Neural cell (in vitro differentiated cells): ENCODE results near the gene TSPEAR. TPM values are rescaled to one million over a fixed set of nuclear protein-coding genes. Genes with fewer than 3 reads are reported as not detected.

Experiments
- H2AFZ ChIP-seq: fragments of 200-600, 300-800 bp; sonication (generic), shearing (Covaris generic); 2 replicates; pipeline ENCODE4 v1.6.0; 2014; ENCODE audit warnings: low read depth, mild to moderate bottlenecking, antibody characterized with exemption, low read length, moderate library complexity
- H3F3A ChIP-seq: fragments of 200-600 bp; shearing (Covaris generic); 2 replicates; pipeline ENCODE4 v1.6.1; 2016; ENCODE audit warnings: mild to moderate bottlenecking, moderate library complexity, mixed read lengths, antibody characterized with exemption, low read length; ENCODE audit not compliant: insufficient read depth, poor library complexity, severe bottlenecking
- H3K27ac ChIP-seq: fragments of 200-600, 300-800 bp; sonication (generic), shearing (Covaris generic); 2 replicates; pipeline ENCODE4 v1.5.1; 2014; ENCODE audit warnings: mild to moderate bottlenecking, low read length, moderate library complexity
- H3K27me3 ChIP-seq: fragments of 300-800, 200-600 bp; sonication (generic), shearing (Covaris generic); 2 replicates; pipeline ENCODE4 v1.6.0; 2014; ENCODE audit warnings: mild to moderate bottlenecking, low read depth, low read length, moderate library complexity; ENCODE audit not compliant: insufficient read depth
- H3K36me3 ChIP-seq: fragments of 300-800, 200-600 bp; sonication (generic), shearing (Covaris generic); 2 replicates; pipeline ENCODE4 v1.5.1; 2014; ENCODE audit warnings: mild to moderate bottlenecking, antibody characterized with exemption, low read length, moderate library complexity; ENCODE audit not compliant: insufficient read depth
- H3K4me2 ChIP-seq: fragments of 300-800, 200-600 bp; sonication (generic), shearing (Covaris generic); 2 replicates; pipeline ENCODE4 v1.6.0; 2014; ENCODE audit warnings: mild to moderate bottlenecking, low read length
- H3K4me3 ChIP-seq: fragments of 300-800, 200-600 bp; sonication (generic), shearing (Covaris generic); 2 replicates; pipeline ENCODE4 v1.5.1; 2014; ENCODE audit warnings: mild to moderate bottlenecking, low read length, moderate library complexity
- H3K79me2 ChIP-seq: fragments of 200-600 bp; shearing (Covaris generic); replicated peaks from 2 replicates; pipeline ENCODE4 v1.6.0; 2014; ENCODE audit warnings: mild to moderate bottlenecking, low read length, moderate library complexity; ENCODE audit not compliant: insufficient read depth
- H3K9ac ChIP-seq: fragments of 300-800, 200-600 bp; sonication (generic), shearing (Covaris generic); 2 replicates; pipeline ENCODE4 v1.6.1; 2016; ENCODE audit warnings: mild to moderate bottlenecking, low read length, mixed read lengths
- H3K9me2 ChIP-seq: fragments of 200-600 bp; shearing (Covaris generic); 2 replicates; pipeline ENCODE4 v1.6.1; 2016; ENCODE audit warnings: mild to moderate bottlenecking, low read length, mixed read lengths; ENCODE audit not compliant: insufficient read depth
- H3K9me3 ChIP-seq: fragments of 200-600, 300-800 bp; sonication (generic), shearing (Covaris generic); 2 replicates; pipeline ENCODE4 v1.6.1; 2016; ENCODE audit warnings: mild to moderate bottlenecking, mixed run types, low read length, moderate library complexity, mixed read lengths
- H4K20me1 ChIP-seq: fragments of 200-600 bp; shearing (Covaris generic); 2 replicates; pipeline ENCODE4 v1.6.1; 2016; ENCODE audit warnings: mild to moderate bottlenecking, mixed run types; ENCODE audit not compliant: insufficient read depth
- EP300 ChIP-seq: fragments of 450-650 bp; conservative IDR thresholded peaks from 2 replicates; pipeline ENCODE4 v1.6.1; 2014; ENCODE audit warnings: antibody characterized with exemption, mild to moderate bottlenecking, moderate library complexity; ENCODE audit not compliant: poor library complexity, severe bottlenecking
- EZH2 ChIP-seq: fragments of 200-600, 300-800 bp; shearing (Covaris generic), sonication (generic); IDR thresholded peaks from 2 replicates; pipeline ENCODE4 v1.6.1; 2014; ENCODE audit warnings: antibody characterized with exemption, low read length, borderline replicate concordance, mild to moderate bottlenecking; ENCODE audit not compliant: insufficient read depth, poor library complexity, severe bottlenecking
- MXI1 ChIP-seq: fragments of 450-650 bp; conservative IDR thresholded peaks from 2 replicates; pipeline ENCODE4 v1.6.1; 2014; ENCODE audit warnings: antibody characterized with exemption, mild to moderate bottlenecking; ENCODE audit not compliant: poor library complexity, severe bottlenecking
- POLR2AphosphoS5 ChIP-seq: IDR thresholded peaks from 2 replicates; pipeline ENCODE4 v1.6.1; 2012
- RAD21 ChIP-seq: fragments of 450-650 bp; conservative IDR thresholded peaks from 2 replicates; pipeline ENCODE4 v1.6.1; 2014; ENCODE audit warnings: antibody characterized with exemption, mild to moderate bottlenecking, moderate library complexity
- SMC3 ChIP-seq: fragments of 450-650 bp; conservative IDR thresholded peaks from 2 replicates; pipeline ENCODE4 v1.6.1; 2014; ENCODE audit warnings: antibody characterized with exemption, mild to moderate bottlenecking, moderate library complexity; ENCODE audit not compliant: poor library complexity
- TAF1 ChIP-seq: IDR thresholded peaks from 2 replicates; pipeline ENCODE4 v1.6.1; 2012; ENCODE audit warnings: low read depth
- polyA plus RNA-seq: library from polyadenylated mRNA; depleted of rRNA; stranded (reverse); fragments of >200 nt; gene quantifications from 2 replicates; pipeline ENCODE4 v1.2.3, GENCODE V29; 2014
- TF ChIP-seq, protein P1 (sequence below): IDR thresholded peaks from 2 replicates; pipeline ENCODE4 v1.6.1; 2012; ENCODE audit warnings: borderline replicate concordance
- TF ChIP-seq, protein P2 (sequence below): fragments of 450-650 bp; IDR thresholded peaks from 2 replicates; pipeline ENCODE4 v1.5.1; 2014; ENCODE audit warnings: antibody characterized with exemption, mild to moderate bottlenecking, moderate library complexity; ENCODE audit not compliant: poor library complexity, severe bottlenecking

Gene TSPEAR
- polyA plus RNA-seq, 1 donor from 2014 or later: 0.19 TPM

DNA sequence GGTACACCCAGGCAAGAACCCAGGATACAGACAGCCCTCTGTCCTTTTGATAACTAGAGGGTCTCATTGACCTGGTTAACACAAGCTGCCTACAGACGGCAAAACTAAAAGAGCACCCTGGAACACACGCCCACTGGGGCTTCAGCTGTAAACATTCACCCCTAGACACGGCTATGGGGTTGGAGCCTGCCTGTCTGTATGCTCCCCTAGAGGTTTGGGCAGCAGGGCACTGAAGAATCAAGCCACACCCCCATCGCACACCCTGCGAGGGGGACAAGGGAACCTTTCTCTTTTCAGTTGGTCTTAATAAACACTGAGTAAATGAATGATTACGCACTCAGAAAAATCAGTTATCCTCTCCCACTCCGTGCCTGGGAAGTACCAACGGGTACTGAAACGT, 220.6 kb downstream of the TSPEAR start:
- Histone ChIP-seq H3K9me2 (no peaks in the 10 kb centered on the region), H3K4me3 (no peak overlapping the region), H2AFZ (no peak overlapping the region), H3K9me3 (no peaks in the 10 kb centered on the region), H3K27ac (no peak overlapping the region), H3K9ac (no peak overlapping the region), H3K4me2 (no peak overlapping the region), H3K36me3 (no peaks in the 10 kb centered on the region), H4K20me1 (no peaks in the 10 kb centered on the region), H3K79me2 (no peaks in the 10 kb centered on the region), H3F3A (no peaks in the 10 kb centered on the region), H3K27me3 (no peaks in the 10 kb centered on the region)
- TF ChIP-seq POLR2AphosphoS5 (no peak), RAD21 (no peak), MXI1 (no peak), SMC3 (no peak), TAF1 (no peak), EP300 (no peak), EZH2 (no peak)
- TF ChIP-seq, protein P1, sequence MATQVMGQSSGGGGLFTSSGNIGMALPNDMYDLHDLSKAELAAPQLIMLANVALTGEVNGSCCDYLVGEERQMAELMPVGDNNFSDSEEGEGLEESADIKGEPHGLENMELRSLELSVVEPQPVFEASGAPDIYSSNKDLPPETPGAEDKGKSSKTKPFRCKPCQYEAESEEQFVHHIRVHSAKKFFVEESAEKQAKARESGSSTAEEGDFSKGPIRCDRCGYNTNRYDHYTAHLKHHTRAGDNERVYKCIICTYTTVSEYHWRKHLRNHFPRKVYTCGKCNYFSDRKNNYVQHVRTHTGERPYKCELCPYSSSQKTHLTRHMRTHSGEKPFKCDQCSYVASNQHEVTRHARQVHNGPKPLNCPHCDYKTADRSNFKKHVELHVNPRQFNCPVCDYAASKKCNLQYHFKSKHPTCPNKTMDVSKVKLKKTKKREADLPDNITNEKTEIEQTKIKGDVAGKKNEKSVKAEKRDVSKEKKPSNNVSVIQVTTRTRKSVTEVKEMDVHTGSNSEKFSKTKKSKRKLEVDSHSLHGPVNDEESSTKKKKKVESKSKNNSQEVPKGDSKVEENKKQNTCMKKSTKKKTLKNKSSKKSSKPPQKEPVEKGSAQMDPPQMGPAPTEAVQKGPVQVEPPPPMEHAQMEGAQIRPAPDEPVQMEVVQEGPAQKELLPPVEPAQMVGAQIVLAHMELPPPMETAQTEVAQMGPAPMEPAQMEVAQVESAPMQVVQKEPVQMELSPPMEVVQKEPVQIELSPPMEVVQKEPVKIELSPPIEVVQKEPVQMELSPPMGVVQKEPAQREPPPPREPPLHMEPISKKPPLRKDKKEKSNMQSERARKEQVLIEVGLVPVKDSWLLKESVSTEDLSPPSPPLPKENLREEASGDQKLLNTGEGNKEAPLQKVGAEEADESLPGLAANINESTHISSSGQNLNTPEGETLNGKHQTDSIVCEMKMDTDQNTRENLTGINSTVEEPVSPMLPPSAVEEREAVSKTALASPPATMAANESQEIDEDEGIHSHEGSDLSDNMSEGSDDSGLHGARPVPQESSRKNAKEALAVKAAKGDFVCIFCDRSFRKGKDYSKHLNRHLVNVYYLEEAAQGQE: no peak
- TF ChIP-seq, protein P2, sequence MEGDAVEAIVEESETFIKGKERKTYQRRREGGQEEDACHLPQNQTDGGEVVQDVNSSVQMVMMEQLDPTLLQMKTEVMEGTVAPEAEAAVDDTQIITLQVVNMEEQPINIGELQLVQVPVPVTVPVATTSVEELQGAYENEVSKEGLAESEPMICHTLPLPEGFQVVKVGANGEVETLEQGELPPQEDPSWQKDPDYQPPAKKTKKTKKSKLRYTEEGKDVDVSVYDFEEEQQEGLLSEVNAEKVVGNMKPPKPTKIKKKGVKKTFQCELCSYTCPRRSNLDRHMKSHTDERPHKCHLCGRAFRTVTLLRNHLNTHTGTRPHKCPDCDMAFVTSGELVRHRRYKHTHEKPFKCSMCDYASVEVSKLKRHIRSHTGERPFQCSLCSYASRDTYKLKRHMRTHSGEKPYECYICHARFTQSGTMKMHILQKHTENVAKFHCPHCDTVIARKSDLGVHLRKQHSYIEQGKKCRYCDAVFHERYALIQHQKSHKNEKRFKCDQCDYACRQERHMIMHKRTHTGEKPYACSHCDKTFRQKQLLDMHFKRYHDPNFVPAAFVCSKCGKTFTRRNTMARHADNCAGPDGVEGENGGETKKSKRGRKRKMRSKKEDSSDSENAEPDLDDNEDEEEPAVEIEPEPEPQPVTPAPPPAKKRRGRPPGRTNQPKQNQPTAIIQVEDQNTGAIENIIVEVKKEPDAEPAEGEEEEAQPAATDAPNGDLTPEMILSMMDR: no peak

DNA sequence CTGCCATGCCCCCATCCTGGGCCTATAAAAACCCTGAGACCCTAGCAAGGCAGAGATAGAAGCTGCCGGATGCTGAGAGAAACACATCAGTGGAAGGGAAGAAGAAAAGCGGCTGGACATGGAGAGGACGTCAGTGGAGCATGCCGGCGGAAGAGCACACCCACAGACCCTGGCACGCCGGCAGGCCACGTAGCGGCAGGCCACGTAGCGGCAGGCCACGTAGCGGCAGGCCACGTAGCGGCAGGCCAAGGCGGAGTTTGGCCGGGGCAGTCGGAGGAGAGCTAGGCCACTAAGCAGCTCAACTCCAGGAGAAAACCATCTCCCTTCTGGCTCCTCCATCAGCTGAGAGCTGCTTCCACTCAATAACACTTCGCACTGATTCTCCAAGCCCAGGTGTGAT, 221.0 kb downstream of the TSPEAR start:
- TF ChIP-seq, protein P2: no peak
- no peak for TF ChIP-seq EZH2
- TF ChIP-seq MXI1: no peak
- TF ChIP-seq TAF1: no peak
- TF ChIP-seq RAD21: no peak
- TF ChIP-seq POLR2AphosphoS5: no peak
- TF ChIP-seq EP300: no peak
- TF ChIP-seq, protein P1: no peak
- no peak for TF ChIP-seq SMC3
- Histone ChIP-seq H3K27ac (no peak overlapping the region), H3K4me2 (no peak overlapping the region), H3K9ac (no peak overlapping the region), H3K9me3 (no peaks in the 10 kb centered on the region), H3K27me3 (no peaks in the 10 kb centered on the region), H4K20me1 (no peaks in the 10 kb centered on the region), H3K9me2 (no peaks in the 10 kb centered on the region), H3K79me2 (no peaks in the 10 kb centered on the region), H3K4me3 (no peak overlapping the region), H3K36me3 (no peaks in the 10 kb centered on the region), H2AFZ (no peak overlapping the region), H3F3A (no peaks in the 10 kb centered on the region)
